ENCODE measurements around the gene UBE2H. TPM values are rescaled to one million over a fixed set of nuclear protein-coding genes. Genes with fewer than 3 reads are reported as not detected.
"Not testable (repeated sequence)": the region's sequence is repeated elsewhere in the genome, so short reads cannot be mapped to it uniquely, and the experiment has no call there.

The UBE2H gene
- 228 TPM for total RNA-seq
- long read RNA-seq, full-length matches to known transcripts, result 322 of 448 reads
- long read RNA-seq, partial matches to known transcripts, result 5 of 448 reads
- long read RNA-seq, other reads (novel, unspliced or antisense), result 121 of 448 reads

DNA sequence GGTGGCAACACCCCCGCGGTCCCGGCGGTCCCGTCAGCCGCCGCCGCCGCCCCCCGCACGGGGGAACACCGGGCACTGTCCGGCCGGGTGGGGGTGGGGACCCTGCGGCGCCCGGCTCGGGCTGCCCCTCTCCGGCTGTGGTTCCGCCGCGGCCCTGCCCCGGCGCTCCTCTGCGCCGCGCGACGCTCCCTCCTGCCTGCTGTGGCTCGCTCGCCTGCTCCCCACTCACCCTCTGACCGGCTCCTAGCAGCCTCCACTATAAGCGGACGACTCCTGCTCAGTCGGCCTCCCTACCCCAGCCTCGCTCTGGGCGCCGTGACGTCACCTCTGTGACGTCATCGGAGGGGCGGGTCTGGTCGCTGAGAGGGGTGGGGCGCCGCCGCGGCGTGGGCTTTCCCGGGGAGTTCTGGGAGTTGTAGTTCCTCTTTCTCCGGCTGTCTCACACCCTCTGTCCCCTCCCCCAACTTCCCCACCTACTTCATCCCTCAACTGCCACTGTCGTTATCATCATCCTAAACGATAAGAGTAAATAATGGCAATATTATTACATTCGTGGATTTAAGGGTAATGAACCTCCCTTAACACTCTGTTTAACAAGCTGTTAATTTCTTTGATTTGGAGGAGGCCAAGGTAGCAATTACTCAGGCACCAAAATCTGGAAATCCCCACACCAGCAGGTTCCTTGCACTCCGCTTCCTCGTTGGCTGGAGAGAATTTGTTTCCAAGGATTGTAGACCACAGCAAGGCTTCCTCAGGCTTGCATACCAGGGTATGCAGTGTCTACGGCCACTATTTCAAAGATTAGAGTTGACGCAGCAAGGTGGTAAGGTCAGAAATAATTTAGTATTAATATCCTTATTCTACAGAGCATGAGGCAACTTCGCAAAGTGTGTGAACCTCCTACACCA lies at the start of gene UBE2H:
UBE2H (minus strand) TSS at position 308 of the 908 bp plus-strand sequence. CDS start 405 bp downstream, outside the sequence.
- DNase-seq (ENCODE audit: low spot score), result peak; percentile 97
- intact Hi-C loops (cut with DNase I), result loop anchor here (5.0 kb wide), 1 partner anchor 59 kb away; no protein-coding TSS in a partner anchor

GRCh38 chr7:129998446-129998845 lies 45.7 kb upstream of the UBE2H start:
- intact Hi-C loops (cut with DNase I), result no loop called here
- DNase-seq (ENCODE audit: low spot score), result no peak

- intact Hi-C loops (cut with DNase I), result no loop called here
- DNase-seq (ENCODE audit: low spot score), result no peak
These were observed 44.5 kb upstream of the UBE2H start for GRCh38 chr7:129997285-129997684.

- DNase-seq (ENCODE audit: low spot score), result no peak
- intact Hi-C loops (cut with DNase I), result loop anchor here (5.0 kb wide), 1 partner anchor 161 kb away; no protein-coding TSS in a partner anchor
These were observed 40.5 kb upstream of the UBE2H start for GRCh38 chr7:129993275-129993674.

DNA sequence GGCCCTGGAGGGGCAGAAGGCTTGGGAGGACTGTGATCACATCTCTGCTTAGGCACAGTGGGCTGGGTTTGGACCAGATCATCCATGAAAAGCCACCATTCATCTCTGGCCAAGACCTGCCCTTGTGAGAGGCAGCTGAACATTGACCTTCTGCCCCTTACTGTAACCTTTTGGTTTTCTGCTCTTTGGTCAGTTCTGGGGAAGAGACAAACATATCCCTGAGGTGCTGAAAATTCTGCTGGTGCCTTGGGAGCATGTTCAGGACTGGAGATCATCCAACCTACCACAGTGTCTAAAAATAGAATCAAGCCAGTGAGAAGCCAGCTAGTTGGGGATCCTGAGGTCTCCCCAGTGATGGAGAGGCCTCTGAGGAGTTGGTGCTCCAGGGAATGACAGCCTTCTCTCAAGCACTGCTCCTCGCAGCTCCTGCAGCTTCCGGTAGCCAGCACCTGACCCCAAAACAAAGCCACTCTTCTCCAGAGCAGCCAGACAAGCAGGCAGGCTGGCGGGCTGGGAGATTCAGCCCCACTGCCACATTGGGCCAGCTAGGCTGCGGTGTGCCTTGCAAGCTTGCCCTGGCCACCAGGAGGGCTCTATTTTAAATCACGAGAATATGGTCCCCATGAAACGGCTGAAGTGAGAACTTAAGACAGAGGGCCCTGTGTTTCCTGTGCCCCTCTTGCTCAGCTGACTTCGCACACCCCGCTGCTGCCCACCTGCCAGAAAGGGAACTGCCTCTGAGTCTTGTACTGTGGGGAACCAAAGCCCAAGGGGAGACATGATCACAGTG lies 37.8 kb upstream of the UBE2H start:
- intact Hi-C loops (cut with DNase I), result loop anchor here (5.0 kb wide), 1 partner anchor 158 kb away; no protein-coding TSS in a partner anchor
- DNase-seq (ENCODE audit: low spot score), result no peak

GRCh38 chr7:129989466-129989865 lies 36.7 kb upstream of the UBE2H start:
- no peak for DNase-seq (ENCODE audit: low spot score)
- intact Hi-C loops (cut with DNase I), result no loop called here

DNA sequence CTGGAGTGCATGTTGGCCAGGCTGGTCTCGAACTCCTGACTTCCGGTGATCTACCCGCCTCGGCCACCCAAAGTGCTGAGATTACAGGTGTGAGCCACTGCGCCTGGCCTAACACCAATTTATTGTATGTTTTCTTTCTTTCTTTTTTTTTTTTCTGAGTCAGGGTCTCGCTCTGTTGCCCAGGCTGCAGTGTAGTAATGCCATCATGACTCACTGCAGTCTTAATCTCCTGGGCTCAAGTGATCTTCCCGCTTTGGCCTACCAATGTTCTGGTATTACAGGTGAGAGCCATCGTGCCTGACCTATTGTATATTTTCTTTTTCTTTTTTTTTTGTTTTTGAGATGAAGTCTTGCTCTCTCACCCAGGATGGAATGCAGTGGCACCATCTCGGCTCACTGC lies 33.8 kb upstream of the UBE2H start:
- intact Hi-C loops (cut with DNase I), result no loop called here
- no peak for DNase-seq (ENCODE audit: low spot score)

GRCh38 chr7:129980667-129981066 lies 27.9 kb upstream of the UBE2H start:
- DNase-seq (ENCODE audit: low spot score), result no peak
- intact Hi-C loops (cut with DNase I), result no loop called here

GRCh38 chr7:129975309-129975708 lies 22.5 kb upstream of the UBE2H start:
- intact Hi-C loops (cut with DNase I), result no loop called here
- no peak for DNase-seq (ENCODE audit: low spot score)

GRCh38 chr7:129970816-129971215 lies 18.1 kb upstream of the UBE2H start:
- no peak for DNase-seq (ENCODE audit: low spot score)

DNA sequence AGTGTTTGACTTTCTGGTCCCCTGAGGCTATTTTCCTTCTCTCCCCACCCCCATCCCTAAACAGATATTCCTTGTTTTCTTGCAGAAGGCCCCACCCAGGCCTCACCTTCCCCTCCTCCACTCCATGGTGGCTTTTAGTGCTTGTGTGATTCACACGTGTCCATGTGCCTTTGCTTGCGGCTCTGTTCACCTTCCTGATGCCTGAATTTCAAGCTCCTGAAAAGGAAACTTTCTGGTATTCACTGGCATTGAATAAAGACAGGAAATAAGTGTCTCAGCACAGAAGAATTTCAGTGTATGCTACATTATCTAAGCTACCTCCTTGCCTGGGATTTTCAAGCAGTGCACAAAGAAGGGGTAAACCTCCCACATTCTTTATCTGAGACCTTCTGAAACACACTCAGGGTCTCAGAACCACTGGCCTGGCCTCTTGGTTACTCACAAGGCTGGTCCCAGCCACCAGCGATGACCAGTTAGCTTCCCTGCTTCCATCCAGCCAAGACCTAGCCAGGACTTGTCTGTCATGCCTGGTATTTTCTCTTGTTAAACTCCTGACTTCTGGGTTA lies 17.2 kb upstream of the UBE2H start:
- DNase-seq (ENCODE audit: low spot score), result no peak
- intact Hi-C loops (cut with DNase I), result no loop called here

More at GRCh38 chr7:129970816-129971215, 18.1 kb upstream of the UBE2H start:
- intact Hi-C loops (cut with DNase I), result no loop called here

- peak; percentile 53 for DNase-seq (ENCODE audit: low spot score)
- intact Hi-C loops (cut with DNase I), result no loop called here
These were observed 16.0 kb upstream of the UBE2H start for GRCh38 chr7:129968592-129969383.

DNA sequence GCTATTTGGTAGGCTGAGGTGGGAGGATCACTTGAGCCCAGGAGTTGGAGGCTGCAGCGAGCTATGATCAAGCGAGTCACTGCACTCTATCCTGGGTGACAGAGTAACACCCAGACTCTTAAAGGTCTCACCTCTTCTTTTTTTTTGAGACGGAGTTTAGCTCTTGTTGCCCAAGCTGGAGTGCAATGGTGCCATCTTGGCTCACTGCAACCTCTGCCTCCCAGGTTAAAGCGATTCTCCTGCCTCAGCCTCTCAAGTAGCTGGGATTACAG lies 7.4 kb upstream of the UBE2H start:
- DNase-seq (ENCODE audit: low spot score), result peak; percentile 43
- intact Hi-C loops (cut with DNase I), result not testable (repeated sequence)

DNA sequence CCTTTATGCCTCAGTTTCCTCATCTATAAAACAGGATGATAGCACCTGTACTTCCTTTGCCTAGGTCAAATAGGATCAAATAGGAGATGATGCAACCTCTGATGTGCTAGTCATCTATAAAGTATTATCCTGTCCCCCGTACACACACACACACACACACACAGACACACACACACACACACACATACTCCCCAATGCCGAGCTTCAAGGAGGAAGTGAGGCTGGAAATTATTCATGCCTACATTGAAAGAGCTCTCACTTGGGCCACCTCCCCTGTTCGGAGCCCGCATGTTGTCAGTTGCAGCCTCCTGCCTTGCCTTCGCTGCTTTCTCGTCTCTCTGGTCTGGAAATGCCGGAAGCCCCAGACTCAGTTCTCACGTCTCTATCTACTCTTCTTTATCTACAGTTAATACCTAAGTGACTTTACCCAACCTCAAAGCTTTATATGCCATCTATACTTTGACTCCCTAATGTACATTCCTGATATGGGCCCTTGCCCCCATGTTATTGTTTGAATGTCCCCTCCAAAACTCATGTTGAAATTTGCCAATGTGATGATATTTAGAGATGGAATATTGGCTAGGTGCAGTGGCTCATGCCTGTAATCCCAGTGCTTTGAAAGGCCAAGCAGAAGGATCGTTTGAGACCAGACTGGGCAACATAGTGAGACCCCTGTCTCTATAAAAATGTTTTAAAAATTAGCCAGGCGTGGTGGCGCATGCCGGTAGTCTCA lies 6.9 kb upstream of the UBE2H start:
- no peak for DNase-seq (ENCODE audit: low spot score)
- intact Hi-C loops (cut with DNase I), result no loop called here

DNA sequence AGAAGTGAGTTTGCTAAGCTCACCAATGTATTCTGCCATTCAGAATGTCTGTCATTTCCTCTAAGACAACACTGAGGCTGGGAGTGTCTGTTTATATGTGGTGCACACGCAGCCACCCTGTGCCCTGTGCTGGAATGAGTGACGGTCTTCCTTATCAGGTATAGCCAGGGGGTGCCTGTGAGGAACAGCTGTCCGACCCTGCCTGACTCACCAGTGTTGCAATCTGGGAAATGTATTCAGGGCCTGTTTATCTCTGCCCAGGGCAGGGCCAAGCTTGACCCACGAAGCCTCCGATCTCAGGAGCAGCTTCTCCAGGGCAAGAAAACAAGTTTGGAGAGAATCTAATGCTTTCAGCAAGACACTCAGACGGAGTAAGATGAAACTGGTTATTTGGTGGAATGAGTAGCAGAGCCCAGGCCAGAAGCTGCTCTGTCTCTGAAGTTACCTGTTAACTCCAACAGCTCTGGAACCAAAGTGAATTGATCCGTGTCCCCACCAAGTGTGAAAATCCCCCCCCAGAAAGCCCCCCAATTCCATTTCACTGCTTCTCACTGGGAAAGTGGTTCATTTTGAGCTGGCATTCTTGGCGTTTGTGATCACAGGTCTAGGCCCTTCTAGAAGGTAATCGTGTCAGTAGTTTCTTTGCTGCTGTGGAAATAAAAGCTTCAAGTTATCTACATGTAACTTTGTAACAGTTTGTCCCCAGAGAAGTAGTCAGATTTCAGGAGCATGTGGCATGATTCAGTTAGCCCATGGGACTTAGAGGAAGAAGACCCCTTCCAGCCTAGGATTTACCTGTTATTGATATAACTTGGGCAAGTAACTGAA lies 6.1 kb upstream of the UBE2H start:
- intact Hi-C loops (cut with DNase I), result no loop called here
- peak; percentile 74 for DNase-seq (ENCODE audit: low spot score)

DNA sequence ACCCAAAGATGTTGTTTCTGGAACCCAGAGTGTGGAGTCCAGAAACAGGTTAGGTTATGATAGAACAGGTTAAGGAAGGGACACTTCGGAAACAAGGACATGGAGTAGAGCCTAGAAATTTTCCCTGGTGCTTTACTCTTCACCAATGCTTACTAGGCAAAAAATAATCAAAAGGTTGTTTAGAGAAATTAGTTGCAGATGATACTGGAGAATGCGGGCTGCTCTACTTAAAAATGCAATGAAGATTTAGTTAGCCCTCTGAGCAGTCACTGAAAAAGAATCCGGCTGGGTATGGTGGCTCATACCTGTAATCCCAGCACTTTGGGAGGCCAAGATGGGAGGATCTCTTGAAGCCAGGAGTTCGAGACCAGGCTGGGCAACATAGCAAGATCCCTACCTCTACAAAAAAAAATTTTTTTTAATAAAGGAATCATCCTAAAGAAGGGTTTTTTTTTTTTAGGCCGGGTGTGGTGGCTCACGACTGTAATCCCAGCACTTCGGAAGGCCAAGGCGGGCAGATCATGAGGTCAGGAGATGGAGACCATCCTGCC lies 3.3 kb upstream of the UBE2H start:
- intact Hi-C loops (cut with DNase I), result no loop called here
- DNase-seq (ENCODE audit: low spot score), result no peak

DNA sequence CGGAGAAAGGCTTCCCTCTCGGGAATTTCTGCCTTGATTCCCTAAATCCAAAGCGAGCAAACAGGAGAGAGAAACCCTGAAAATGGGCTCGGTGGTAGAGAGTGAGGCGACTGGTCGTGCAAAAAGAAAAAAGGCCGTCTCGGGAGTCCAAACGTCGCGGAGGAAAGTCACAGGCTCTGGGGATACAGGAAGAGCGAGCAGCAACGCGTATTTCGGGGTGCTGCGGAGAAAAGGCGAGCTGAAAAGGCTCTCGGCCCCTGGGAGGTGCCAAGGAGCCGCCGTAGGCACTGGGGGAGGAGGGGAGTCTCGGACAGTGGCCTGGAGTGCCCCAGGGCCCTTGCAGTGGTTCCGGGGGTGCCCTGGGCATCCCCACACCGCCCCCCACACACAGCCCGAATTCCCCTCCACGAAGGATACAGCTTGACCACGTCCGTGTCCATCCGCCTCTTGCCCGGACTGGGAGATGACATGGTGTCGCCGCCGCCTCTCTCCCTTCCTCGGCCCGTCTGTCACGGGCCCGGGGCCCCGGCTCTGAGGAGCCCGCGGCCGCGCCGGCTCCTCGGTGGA lies 591 bp downstream of the UBE2H start:
- DNase-seq (ENCODE audit: low spot score), result peak; percentile 81
- intact Hi-C loops (cut with DNase I), result loop anchor here (5.0 kb wide), 1 partner anchor 60 kb away; no protein-coding TSS in a partner anchor
